IMR-90 (cell line): ENCODE measurements around the gene OR52E8.

Experiments
- BHLHE40 ChIP-seq: fragments of 150-350 bp; IDR thresholded peaks from 2 replicates; pipeline ENCODE4 v1.6.1; 2016; ENCODE audit warnings: mild to moderate bottlenecking, low read depth, low read length
- CEBPB ChIP-seq: IDR thresholded peaks from 2 replicates; pipeline ENCODE4 v1.6.1; 2012; ENCODE audit warnings: low read depth, low read length, improper control_type of control experiment
- CHD1 ChIP-seq: IDR thresholded peaks from 2 replicates; pipeline ENCODE4 v1.6.1; 2012; ENCODE audit warnings: low read depth, low read length, improper control_type of control experiment
- CTCF ChIP-seq: conservative IDR thresholded peaks from 2 replicates; pipeline ENCODE4 v1.5.1; 2012; ENCODE audit warnings: mild to moderate bottlenecking, low read depth, low read length, improper control_type of control experiment
- MAFK ChIP-seq: IDR thresholded peaks from 2 replicates; pipeline ENCODE4 v1.6.1; 2012; ENCODE audit warnings: low read depth, low read length, improper control_type of control experiment
- MAZ ChIP-seq: IDR thresholded peaks from 2 replicates; pipeline ENCODE4 v1.6.1; 2012; ENCODE audit warnings: low read depth, mild to moderate bottlenecking, low read length, improper control_type of control experiment, moderate library complexity, borderline replicate concordance
- MXI1 ChIP-seq: IDR thresholded peaks from 2 replicates; pipeline ENCODE4 v1.6.1; 2012; ENCODE audit warnings: low read depth, mild to moderate bottlenecking, low read length, moderate library complexity, borderline replicate concordance
- POLR2A ChIP-seq: IDR thresholded peaks from 2 replicates; pipeline ENCODE4 v1.6.1; 2012; ENCODE audit warnings: mild to moderate bottlenecking, low read depth, low read length
- RAD21 ChIP-seq: IDR thresholded peaks from 2 replicates; pipeline ENCODE4 v1.6.1; 2012; ENCODE audit warnings: low read length, improper control_type of control experiment
- RCOR1 ChIP-seq: IDR thresholded peaks from 2 replicates; pipeline ENCODE4 v1.6.1; 2012; ENCODE audit warnings: mild to moderate bottlenecking, low read length, improper control_type of control experiment; ENCODE audit not compliant: insufficient replicate concordance
- SMC3 ChIP-seq: fragments of 150-350 bp; IDR thresholded peaks from 2 replicates; pipeline ENCODE4 v1.6.1; 2016; ENCODE audit warnings: low read depth, mild to moderate bottlenecking, antibody characterized with exemption, low read length, moderate library complexity
- USF2 ChIP-seq: fragments of 150-350 bp; IDR thresholded peaks from 2 replicates; pipeline ENCODE4 v1.6.1; 2017; ENCODE audit warnings: mild to moderate bottlenecking, antibody characterized with exemption, low read length, low read depth

- TF ChIP-seq POLR2A: no peak
- no peak for TF ChIP-seq CTCF
- no peak for TF ChIP-seq SMC3
- no peak for TF ChIP-seq MAFK
- no peak for TF ChIP-seq BHLHE40
- no peak for TF ChIP-seq CHD1
- TF ChIP-seq MAZ: no peak
- no peak for TF ChIP-seq MXI1
- TF ChIP-seq USF2: no peak
- TF ChIP-seq RCOR1: no peak
- no peak for TF ChIP-seq RAD21
- TF ChIP-seq CEBPB: no peak
Observed at GRCh38 chr11:5880329-5880728, 22.8 kb upstream of the OR52E8 start, which contains the start of gene OR52E4.
